Astrocyte of the spinal cord (primary cell): ENCODE results near the gene KCTD3.

Experiments
- DNase-seq: peaks from one replicate; pipeline ENCODE4 v3.0.0; 2011; ENCODE audit warnings: low read depth, low spot score
- H3K4me3 ChIP-seq: 2 replicates; pipeline ENCODE4 v1.5.1; 2011; ENCODE audit warnings: low read depth, mild to moderate bottlenecking, low read length, moderate library complexity
- in situ Hi-C: cut with HindIII; loops from 2 replicates; pipeline ENCODE4 v1.10.0; 2017; ENCODE audit warnings: low sequenced_read_pairs
- TF ChIP-seq, protein P1 (sequence below): IDR thresholded peaks from 2 replicates; pipeline ENCODE4 v1.5.1; 2012; ENCODE audit warnings: low read depth, mild to moderate bottlenecking, low read length, inconsistent platforms

The KCTD3 gene

DNA sequence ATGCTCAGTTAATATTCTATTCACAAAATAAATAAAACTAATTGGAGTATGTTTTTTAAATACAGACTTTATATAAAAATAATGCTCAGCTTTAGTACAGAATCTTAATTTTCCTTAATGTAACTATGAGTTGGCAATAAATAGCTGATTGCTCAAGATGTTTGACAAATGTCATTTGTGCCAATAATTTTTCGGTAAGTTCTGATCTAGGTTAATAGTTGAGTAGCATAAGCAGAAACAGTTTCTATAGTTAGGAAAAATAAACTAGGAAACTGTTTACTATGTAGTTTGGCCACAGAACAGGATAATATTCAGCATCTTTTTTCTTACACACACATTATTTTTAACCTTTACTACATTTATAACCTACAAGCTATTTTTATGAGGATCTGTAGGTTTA lies 40.3 kb downstream of the KCTD3 start:
- in situ Hi-C loops = no loop called here
- no peak overlapping the region for H3K4me3 ChIP-seq
- no peak for DNase-seq
- TF ChIP-seq, protein P1, sequence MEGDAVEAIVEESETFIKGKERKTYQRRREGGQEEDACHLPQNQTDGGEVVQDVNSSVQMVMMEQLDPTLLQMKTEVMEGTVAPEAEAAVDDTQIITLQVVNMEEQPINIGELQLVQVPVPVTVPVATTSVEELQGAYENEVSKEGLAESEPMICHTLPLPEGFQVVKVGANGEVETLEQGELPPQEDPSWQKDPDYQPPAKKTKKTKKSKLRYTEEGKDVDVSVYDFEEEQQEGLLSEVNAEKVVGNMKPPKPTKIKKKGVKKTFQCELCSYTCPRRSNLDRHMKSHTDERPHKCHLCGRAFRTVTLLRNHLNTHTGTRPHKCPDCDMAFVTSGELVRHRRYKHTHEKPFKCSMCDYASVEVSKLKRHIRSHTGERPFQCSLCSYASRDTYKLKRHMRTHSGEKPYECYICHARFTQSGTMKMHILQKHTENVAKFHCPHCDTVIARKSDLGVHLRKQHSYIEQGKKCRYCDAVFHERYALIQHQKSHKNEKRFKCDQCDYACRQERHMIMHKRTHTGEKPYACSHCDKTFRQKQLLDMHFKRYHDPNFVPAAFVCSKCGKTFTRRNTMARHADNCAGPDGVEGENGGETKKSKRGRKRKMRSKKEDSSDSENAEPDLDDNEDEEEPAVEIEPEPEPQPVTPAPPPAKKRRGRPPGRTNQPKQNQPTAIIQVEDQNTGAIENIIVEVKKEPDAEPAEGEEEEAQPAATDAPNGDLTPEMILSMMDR = no peak

DNA sequence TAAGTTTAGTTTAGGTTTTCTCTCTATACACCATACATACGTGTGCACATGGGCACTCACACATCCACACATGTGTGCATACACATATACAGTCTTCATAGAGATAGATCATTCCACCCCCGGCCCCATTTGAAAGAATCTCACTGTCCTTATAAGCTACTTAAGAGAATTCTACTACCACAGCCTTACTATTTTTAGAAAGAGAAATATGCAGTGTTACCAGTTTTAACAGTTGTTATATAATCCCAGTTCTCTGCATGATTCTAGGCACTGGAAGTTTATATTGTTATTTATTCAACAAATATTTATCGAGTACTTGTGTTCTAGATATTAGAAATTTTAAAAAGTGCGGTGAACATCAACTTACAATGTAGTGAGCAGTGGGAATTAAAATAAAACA lies 41.5 kb downstream of the KCTD3 start:
- DNase-seq = no peak
- TF ChIP-seq, protein P1 = no peak
- in situ Hi-C loops = no loop called here
- H3K4me3 ChIP-seq = no peak overlapping the region

DNA sequence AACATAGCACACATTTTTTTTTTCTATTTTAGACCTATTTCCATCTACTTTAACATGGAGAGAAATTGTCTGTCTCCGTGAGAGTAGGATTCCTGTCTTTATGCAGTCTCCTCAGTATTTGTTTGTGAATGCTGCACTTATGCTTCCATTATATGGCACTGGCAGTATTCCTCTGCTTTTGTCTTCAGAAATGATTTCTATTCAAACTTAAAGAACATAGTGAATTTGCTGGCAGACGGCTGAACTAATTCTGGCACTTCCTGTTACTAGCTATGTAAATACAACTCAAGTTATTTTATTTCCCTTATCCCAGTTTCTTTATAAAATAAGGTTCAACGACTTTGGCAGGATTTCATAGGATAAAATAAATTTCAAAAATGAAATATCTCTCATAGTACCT lies 45.3 kb downstream of the KCTD3 start:
- no peak for DNase-seq
- TF ChIP-seq, protein P1 = no peak
- H3K4me3 ChIP-seq = no peak overlapping the region
- in situ Hi-C loops = no loop called here

DNA sequence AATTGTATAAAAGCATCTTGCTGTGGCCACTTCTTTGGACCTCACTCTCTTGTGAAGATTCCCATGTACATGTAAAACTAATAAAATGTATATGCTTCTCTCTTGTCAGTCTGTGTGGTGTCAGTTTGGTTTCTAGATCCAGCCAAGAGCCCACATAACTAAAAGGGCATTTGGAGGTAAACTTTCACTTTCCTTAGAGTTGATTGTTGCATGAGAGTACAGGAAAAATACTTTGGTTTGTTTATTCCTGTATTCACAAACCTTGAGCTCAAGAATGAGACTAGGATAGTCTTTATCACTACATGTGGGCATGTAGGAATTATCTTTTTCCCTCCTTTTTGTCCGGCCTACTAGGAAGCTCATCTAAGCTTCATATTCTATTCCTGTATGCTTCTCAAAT lies 50.9 kb downstream of the KCTD3 start:
- H3K4me3 ChIP-seq = no peak overlapping the region
- in situ Hi-C loops = no loop called here
- TF ChIP-seq, protein P1 = no peak
- no peak for DNase-seq

DNA sequence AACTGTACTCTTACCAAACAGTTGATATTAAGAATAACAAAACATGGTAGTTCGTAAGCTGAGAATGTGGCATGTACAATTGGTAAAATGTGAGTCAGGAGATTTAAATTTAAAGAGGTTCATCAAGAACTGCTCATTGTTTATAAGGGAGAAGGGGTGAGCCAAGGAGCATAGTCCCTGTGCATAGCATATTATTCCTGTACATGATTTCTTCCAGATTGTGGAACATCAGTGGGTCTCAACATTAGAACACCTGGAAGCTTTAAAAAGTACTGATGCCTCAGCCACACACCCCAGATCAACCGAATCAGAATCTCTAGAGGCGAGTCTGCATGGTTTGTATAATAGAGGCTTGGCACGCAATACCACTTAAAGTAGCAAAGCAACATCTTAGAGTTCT lies 56.1 kb downstream of the KCTD3 start:
- TF ChIP-seq, protein P1 = no peak
- H3K4me3 ChIP-seq = no peak overlapping the region
- in situ Hi-C loops = no loop called here
- no peak for DNase-seq

DNA sequence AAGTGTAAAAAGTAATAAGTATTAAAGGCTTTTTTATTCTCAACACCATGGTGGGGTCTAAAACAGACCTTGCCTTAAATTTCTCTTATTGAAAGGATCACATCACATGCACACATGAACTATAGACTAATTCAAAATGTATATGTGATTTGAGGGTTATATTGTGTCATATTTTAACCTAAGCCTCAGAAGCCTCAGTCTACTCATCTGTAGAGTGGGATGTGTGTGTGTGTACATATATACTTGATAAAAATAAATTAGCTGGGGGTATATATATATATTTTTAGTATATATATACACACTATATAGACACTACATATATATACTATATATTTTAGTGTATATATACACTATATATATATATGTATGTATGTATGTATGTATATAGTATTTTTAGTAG lies 58.8 kb downstream of the KCTD3 start:
- in situ Hi-C loops = no loop called here
- TF ChIP-seq, protein P1 = no peak
- no peak overlapping the region for H3K4me3 ChIP-seq
- DNase-seq = no peak

DNA sequence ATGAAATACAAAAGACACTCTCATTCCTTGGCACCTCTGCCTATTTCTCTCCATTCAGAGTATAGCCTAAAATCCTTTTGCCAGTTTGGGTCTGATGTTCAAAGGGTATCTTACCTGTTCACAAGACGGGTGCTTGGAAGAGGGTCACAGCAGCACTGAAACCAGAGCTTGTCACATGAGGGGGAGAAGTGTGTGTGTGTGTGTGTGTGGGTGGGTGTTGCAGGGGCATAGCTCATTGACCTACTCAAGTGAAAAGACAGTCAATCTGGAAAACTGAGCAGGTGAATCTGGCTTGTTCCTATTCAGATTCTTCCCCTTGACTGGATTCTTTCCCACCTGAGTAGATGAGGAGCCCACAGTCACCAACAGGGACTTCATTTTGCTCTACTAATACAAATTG lies 63.9 kb downstream of the KCTD3 start:
- H3K4me3 ChIP-seq = no peak overlapping the region
- in situ Hi-C loops = no loop called here
- TF ChIP-seq, protein P1 = no peak
- no peak for DNase-seq
